HEK293 (cell line): ENCODE results near the gene BATF3.

ENCODE experiments used
- CTCF ChIA-PET: fragments of 350-600 bp; formaldehyde crosslinking; extraction: SDS; loops from one replicate; lab custom pipeline; 2021; ENCODE audit warnings: antibody characterized with exemption; lab: Yijun Ruan, JAX
- POLR2A ChIA-PET: fragments of 300-600 bp; formaldehyde crosslinking; extraction: SDS; loops from one replicate; lab custom pipeline; 2020; ENCODE audit warnings: antibody characterized with exemption, inconsistent platforms; lab: Yijun Ruan, JAX
- H3K27ac ChIP-seq: fragments of 200-500 bp; sonication (Bioruptor generic); 2 replicates; pipeline ENCODE4 v1.5.1; 2014; ENCODE audit warnings: low read depth, low read length, control low read depth, inconsistent platforms; ENCODE audit errors: extremely low read depth
- H3K36me3 ChIP-seq, 2 experiments: fragments of 200-500 bp in 1 of 2; sonication (Bioruptor generic) in 1 of 2; 1 replicate in 1 of 2; 2 replicates in 1 of 2; pipeline ENCODE4 v1.5.1; 2014 to 2017; ENCODE audit warnings: inconsistent platforms in 2 of 2, low read length in 2 of 2; ENCODE audit not compliant: control insufficient read depth in 2 of 2, insufficient read depth in 1 of 2
- H3K4me1 ChIP-seq: fragments of 200-500 bp; sonication (Bioruptor generic); 2 replicates; pipeline ENCODE4 v1.5.1; 2014; ENCODE audit warnings: mild to moderate bottlenecking, low read length, inconsistent platforms; ENCODE audit not compliant: control insufficient read depth, insufficient read depth
- H3K4me3 ChIP-seq: 2 replicates; pipeline ENCODE4 v1.5.1; 2011; ENCODE audit warnings: low read depth, mild to moderate bottlenecking, control low read depth, low read length, moderate library complexity
- H3K9me3 ChIP-seq: fragments of 200-500 bp; sonication (Bioruptor generic); 2 replicates; pipeline ENCODE4 v1.5.1; 2014; ENCODE audit warnings: low read depth, low read length, inconsistent platforms; ENCODE audit not compliant: control insufficient read depth, insufficient read depth
- BCL11B ChIP-seq: fragments of 450-650 bp; formaldehyde crosslinking; IDR thresholded peaks from 2 replicates; pipeline ENCODE4 v1.5.1; 2016; ENCODE audit warnings: low read depth, missing biosample characterization, missing genetic modification characterization
- GFI1B ChIP-seq: fragments of 450-650 bp; formaldehyde crosslinking; IDR thresholded peaks from 2 replicates; pipeline ENCODE4 v1.5.1; 2016; ENCODE audit warnings: missing biosample characterization, missing genetic modification characterization
- GLIS1 ChIP-seq: fragments of 450-650 bp; formaldehyde crosslinking; IDR thresholded peaks from 2 replicates; pipeline ENCODE4 v1.5.1; 2016; ENCODE audit warnings: missing biosample characterization, missing genetic modification characterization
- GLIS2 ChIP-seq: fragments of 450-650 bp; formaldehyde crosslinking; IDR thresholded peaks from 2 replicates; pipeline ENCODE4 v1.5.1; 2016; ENCODE audit warnings: missing biosample characterization, missing genetic modification characterization
- HOXC10 ChIP-seq: sonication (generic); formaldehyde crosslinking; IDR thresholded peaks from 2 replicates; pipeline ENCODE4 v1.8.1; 2023; ENCODE audit warnings: mild to moderate bottlenecking, missing genetic modification reagents
- KLF7 ChIP-seq: fragments of 450-650 bp; formaldehyde crosslinking; IDR thresholded peaks from 2 replicates; pipeline ENCODE4 v1.5.1; 2016; ENCODE audit warnings: missing biosample characterization, missing genetic modification characterization, borderline replicate concordance
- MZF1 ChIP-seq: fragments of 450-650 bp; formaldehyde crosslinking; IDR thresholded peaks from 2 replicates; pipeline ENCODE4 v1.5.1; 2017; ENCODE audit warnings: missing biosample characterization, missing genetic modification characterization, borderline replicate concordance
- PATZ1 ChIP-seq: fragments of 450-650 bp; formaldehyde crosslinking; IDR thresholded peaks from 2 replicates; pipeline ENCODE4 v1.5.1; 2016; ENCODE audit warnings: missing biosample characterization, missing genetic modification characterization
- ZBTB6 ChIP-seq: fragments of 450-650 bp; formaldehyde crosslinking; IDR thresholded peaks from 2 replicates; pipeline ENCODE4 v1.5.1; 2017; ENCODE audit warnings: missing biosample characterization, missing genetic modification characterization
- ZNF146 ChIP-seq: fragments of 450-650 bp; formaldehyde crosslinking; IDR thresholded peaks from 2 replicates; pipeline ENCODE4 v1.5.1; 2016; ENCODE audit warnings: missing biosample characterization, missing genetic modification characterization
- ZNF184 ChIP-seq: fragments of 450-650 bp; IDR thresholded peaks from 2 replicates; pipeline ENCODE4 v1.5.1; 2018; ENCODE audit warnings: missing biosample characterization, mild to moderate bottlenecking, missing genetic modification characterization
- ZNF202 ChIP-seq: fragments of 450-650 bp; formaldehyde crosslinking; IDR thresholded peaks from 2 replicates; pipeline ENCODE4 v1.5.1; 2016; ENCODE audit warnings: missing biosample characterization, missing genetic modification characterization, borderline replicate concordance
- ZNF280D ChIP-seq: fragments of 450-650 bp; formaldehyde crosslinking; IDR thresholded peaks from 2 replicates; pipeline ENCODE4 v1.5.1; 2016; ENCODE audit warnings: missing biosample characterization, missing genetic modification characterization
- ZNF391 ChIP-seq: fragments of 450-650 bp; formaldehyde crosslinking; IDR thresholded peaks from 2 replicates; pipeline ENCODE4 v1.5.1; 2016; ENCODE audit warnings: low read depth, missing biosample characterization, missing genetic modification characterization, borderline replicate concordance
- ZNF416 ChIP-seq: fragments of 450-650 bp; formaldehyde crosslinking; IDR thresholded peaks from 2 replicates; pipeline ENCODE4 v1.5.1; 2016; ENCODE audit warnings: missing biosample characterization, missing genetic modification characterization
- ZNF521 ChIP-seq: fragments of 450-650 bp; formaldehyde crosslinking; IDR thresholded peaks from 2 replicates; pipeline ENCODE4 v1.5.1; 2017; ENCODE audit warnings: missing biosample characterization, mild to moderate bottlenecking, missing genetic modification characterization
- ZNF660 ChIP-seq: fragments of 450-650 bp; IDR thresholded peaks from 2 replicates; pipeline ENCODE4 v1.5.1; 2018; ENCODE audit warnings: missing biosample characterization, mild to moderate bottlenecking, missing genetic modification characterization
- ZNF692 ChIP-seq: fragments of 450-650 bp; formaldehyde crosslinking; IDR thresholded peaks from 2 replicates; pipeline ENCODE4 v1.5.1; 2016; ENCODE audit warnings: missing biosample characterization, missing genetic modification characterization
- TF ChIP-seq, protein P1 (sequence below): fragments of 450-650 bp; formaldehyde crosslinking; IDR thresholded peaks from 2 replicates; pipeline ENCODE4 v1.5.1; 2016; ENCODE audit warnings: missing biosample characterization, missing genetic modification characterization, borderline replicate concordance
- TF ChIP-seq, protein P2 (sequence below): sonication (generic); formaldehyde crosslinking; IDR thresholded peaks from 2 replicates; pipeline ENCODE4 v1.8.1; 2022; ENCODE audit warnings: mild to moderate bottlenecking, moderate library complexity, missing genetic modification reagents

Gene BATF3

DNA sequence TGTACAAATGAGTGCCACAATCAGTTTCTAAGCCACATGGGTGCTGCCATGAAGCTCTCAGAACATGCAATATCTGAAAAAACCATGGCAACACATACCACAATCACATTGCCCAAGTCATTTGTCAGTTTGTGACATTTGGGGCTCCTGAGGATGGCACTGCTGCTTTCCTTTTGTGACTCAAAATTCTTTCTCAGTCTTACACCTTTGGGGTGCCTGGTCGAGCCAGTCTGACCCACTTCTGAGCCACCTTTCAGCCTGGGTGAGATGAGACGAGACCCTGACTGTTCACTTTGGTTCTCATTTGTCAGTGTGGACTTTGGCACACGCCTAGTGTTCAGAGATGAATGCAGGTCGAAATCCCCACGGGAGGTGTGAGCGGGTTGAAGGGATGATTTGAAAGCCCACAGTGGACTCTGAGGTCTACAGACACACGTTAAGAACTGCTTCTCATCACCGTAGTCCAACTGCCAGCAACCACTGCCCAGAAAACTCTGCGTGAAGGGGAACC lies 8.0 kb downstream of the BATF3 start (continued):
- TF ChIP-seq, protein P1, sequence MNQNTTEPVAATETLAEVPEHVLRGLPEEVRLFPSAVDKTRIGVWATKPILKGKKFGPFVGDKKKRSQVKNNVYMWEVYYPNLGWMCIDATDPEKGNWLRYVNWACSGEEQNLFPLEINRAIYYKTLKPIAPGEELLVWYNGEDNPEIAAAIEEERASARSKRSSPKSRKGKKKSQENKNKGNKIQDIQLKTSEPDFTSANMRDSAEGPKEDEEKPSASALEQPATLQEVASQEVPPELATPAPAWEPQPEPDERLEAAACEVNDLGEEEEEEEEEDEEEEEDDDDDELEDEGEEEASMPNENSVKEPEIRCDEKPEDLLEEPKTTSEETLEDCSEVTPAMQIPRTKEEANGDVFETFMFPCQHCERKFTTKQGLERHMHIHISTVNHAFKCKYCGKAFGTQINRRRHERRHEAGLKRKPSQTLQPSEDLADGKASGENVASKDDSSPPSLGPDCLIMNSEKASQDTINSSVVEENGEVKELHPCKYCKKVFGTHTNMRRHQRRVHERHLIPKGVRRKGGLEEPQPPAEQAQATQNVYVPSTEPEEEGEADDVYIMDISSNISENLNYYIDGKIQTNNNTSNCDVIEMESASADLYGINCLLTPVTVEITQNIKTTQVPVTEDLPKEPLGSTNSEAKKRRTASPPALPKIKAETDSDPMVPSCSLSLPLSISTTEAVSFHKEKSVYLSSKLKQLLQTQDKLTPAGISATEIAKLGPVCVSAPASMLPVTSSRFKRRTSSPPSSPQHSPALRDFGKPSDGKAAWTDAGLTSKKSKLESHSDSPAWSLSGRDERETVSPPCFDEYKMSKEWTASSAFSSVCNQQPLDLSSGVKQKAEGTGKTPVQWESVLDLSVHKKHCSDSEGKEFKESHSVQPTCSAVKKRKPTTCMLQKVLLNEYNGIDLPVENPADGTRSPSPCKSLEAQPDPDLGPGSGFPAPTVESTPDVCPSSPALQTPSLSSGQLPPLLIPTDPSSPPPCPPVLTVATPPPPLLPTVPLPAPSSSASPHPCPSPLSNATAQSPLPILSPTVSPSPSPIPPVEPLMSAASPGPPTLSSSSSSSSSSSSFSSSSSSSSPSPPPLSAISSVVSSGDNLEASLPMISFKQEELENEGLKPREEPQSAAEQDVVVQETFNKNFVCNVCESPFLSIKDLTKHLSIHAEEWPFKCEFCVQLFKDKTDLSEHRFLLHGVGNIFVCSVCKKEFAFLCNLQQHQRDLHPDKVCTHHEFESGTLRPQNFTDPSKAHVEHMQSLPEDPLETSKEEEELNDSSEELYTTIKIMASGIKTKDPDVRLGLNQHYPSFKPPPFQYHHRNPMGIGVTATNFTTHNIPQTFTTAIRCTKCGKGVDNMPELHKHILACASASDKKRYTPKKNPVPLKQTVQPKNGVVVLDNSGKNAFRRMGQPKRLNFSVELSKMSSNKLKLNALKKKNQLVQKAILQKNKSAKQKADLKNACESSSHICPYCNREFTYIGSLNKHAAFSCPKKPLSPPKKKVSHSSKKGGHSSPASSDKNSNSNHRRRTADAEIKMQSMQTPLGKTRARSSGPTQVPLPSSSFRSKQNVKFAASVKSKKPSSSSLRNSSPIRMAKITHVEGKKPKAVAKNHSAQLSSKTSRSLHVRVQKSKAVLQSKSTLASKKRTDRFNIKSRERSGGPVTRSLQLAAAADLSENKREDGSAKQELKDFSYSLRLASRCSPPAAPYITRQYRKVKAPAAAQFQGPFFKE (tag by site-specific recombination) = no peak
- no peak for TF ChIP-seq HOXC10 (CRISPR knock-in tag)
- TF ChIP-seq GLIS1 (tag by site-specific recombination) = no peak
- TF ChIP-seq ZNF202 (tag by site-specific recombination) = no peak

GRCh38 chr1:212690816-212691403 lies 8.7 kb downstream of the BATF3 start:
- H3K27ac ChIP-seq = no peak overlapping the region
- H3K4me1 ChIP-seq = no peaks in the 10 kb centered on the region
- H3K36me3 ChIP-seq = peaks cover 0 to 13% of the 10 kb centered on the region in 2 experiments; a peak in 1 of 3 replicates
- ChIA-PET CTCF (interaction anchor here (0.5 to 0.8 kb wide), 3 partner anchors 185 to 901 kb away, joined by 3 read pairs; no protein-coding TSS in a partner anchor), POLR2A (no interaction called here)
- H3K9me3 ChIP-seq = no peaks in the 10 kb centered on the region
- TF ChIP-seq ZNF692 (no peak), ZNF416 (no peak), MZF1 (tag by site-specific recombination) (no peak), GLIS2 (tag by site-specific recombination) (no peak), KLF7 (tag by site-specific recombination) (no peak), ZNF146 (tag by site-specific recombination) (no peak), ZNF391 (tag by site-specific recombination) (no peak), BCL11B (tag by site-specific recombination) (no peak), ZNF521 (tag by site-specific recombination) (no peak), ZNF280D (no peak), PATZ1 (tag by site-specific recombination) (no peak), ZBTB6 (tag by site-specific recombination) (no peak), ZNF660 (tag by site-specific recombination) (no peak), GFI1B (no peak), ZNF184 (no peak)
- TF ChIP-seq, protein P2, sequence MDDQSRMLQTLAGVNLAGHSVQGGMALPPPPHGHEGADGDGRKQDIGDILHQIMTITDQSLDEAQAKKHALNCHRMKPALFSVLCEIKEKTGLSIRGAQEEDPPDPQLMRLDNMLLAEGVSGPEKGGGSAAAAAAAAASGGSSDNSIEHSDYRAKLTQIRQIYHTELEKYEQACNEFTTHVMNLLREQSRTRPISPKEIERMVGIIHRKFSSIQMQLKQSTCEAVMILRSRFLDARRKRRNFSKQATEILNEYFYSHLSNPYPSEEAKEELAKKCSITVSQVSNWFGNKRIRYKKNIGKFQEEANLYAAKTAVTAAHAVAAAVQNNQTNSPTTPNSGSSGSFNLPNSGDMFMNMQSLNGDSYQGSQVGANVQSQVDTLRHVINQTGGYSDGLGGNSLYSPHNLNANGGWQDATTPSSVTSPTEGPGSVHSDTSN (CRISPR knock-in tag) = no peak
- no peak overlapping the region for H3K4me3 ChIP-seq
